Astrocyte (in vitro differentiated cells and primary cell): ENCODE measurements around the gene FZD2. TPM values are rescaled to one million over a fixed set of nuclear protein-coding genes. Genes with fewer than 3 reads are reported as not detected.
"Not testable (repeated sequence)": the region's sequence is repeated elsewhere in the genome, so short reads cannot be mapped to it uniquely, and the experiment has no call there.

ENCODE experiments used
- DNase-seq: peaks from one replicate; pipeline ENCODE4 v3.0.0-alpha.2; 2010; ENCODE audit warnings: low read depth
- FAIRE-seq: peaks from 2 replicates; lab custom pipeline; 2011; peaks lifted over from hg19 to GRCh38; lab: Jason Lieb, UNC
- H2AFZ ChIP-seq: 2 replicates; pipeline ENCODE4 v1.6.0; 2012; ENCODE audit warnings: low read depth, low read length, inconsistent platforms
- H3K27ac ChIP-seq: 2 replicates; pipeline ENCODE4 v1.5.1; 2011; ENCODE audit warnings: low read depth, low read length, inconsistent platforms
- H3K27me3 ChIP-seq: 2 replicates; pipeline ENCODE4 v1.6.0; 2011; ENCODE audit warnings: low read length, inconsistent platforms; ENCODE audit not compliant: insufficient read depth
- H3K36me3 ChIP-seq: 2 replicates; pipeline ENCODE4 v1.5.1; 2011; ENCODE audit warnings: low read length, inconsistent platforms; ENCODE audit not compliant: insufficient read depth
- H3K4me1 ChIP-seq: 2 replicates; pipeline ENCODE4 v1.5.1; 2011; ENCODE audit warnings: low read length, inconsistent platforms; ENCODE audit not compliant: insufficient read depth
- H3K4me2 ChIP-seq: 2 replicates; pipeline ENCODE4 v1.6.0; 2012; ENCODE audit warnings: low read length, inconsistent platforms
- H3K4me3 ChIP-seq: 2 replicates; pipeline ENCODE4 v1.5.1; 2011; ENCODE audit warnings: low read depth, mild to moderate bottlenecking, low read length, inconsistent platforms; ENCODE audit not compliant: insufficient read depth
- H3K79me2 ChIP-seq: 2 replicates; pipeline ENCODE4 v1.6.0; 2012; ENCODE audit warnings: mild to moderate bottlenecking, low read length, inconsistent platforms; ENCODE audit not compliant: insufficient read depth
- H3K9ac ChIP-seq: 2 replicates; pipeline ENCODE4 v1.6.0; 2012; ENCODE audit warnings: mild to moderate bottlenecking, low read length, inconsistent platforms
- H3K9me3 ChIP-seq: 2 replicates; pipeline ENCODE4 v1.5.1; 2012; ENCODE audit warnings: low read depth, mild to moderate bottlenecking, low read length, inconsistent platforms; ENCODE audit not compliant: insufficient read depth
- H4K20me1 ChIP-seq: 2 replicates; pipeline ENCODE4 v1.6.0; 2012; ENCODE audit warnings: low read length, inconsistent platforms; ENCODE audit not compliant: insufficient read depth
- H3K27ac Mint-ChIP-seq: one replicate; pipeline ENCODE4 v1.8.0; 2021; ENCODE audit warnings: mild to moderate bottlenecking, mixed read lengths; ENCODE audit not compliant: unreplicated experiment
- H3K27me3 Mint-ChIP-seq: one replicate; pipeline ENCODE4 v1.8.0; 2021; ENCODE audit warnings: low read depth, mixed read lengths; ENCODE audit not compliant: unreplicated experiment
- H3K36me3 Mint-ChIP-seq: one replicate; pipeline ENCODE4 v1.8.0; 2021; ENCODE audit warnings: low read depth, mixed read lengths; ENCODE audit not compliant: unreplicated experiment
- H3K4me1 Mint-ChIP-seq: one replicate; pipeline ENCODE4 v1.8.0; 2021; ENCODE audit warnings: low read depth, mixed read lengths; ENCODE audit not compliant: unreplicated experiment
- H3K4me3 Mint-ChIP-seq: one replicate; pipeline ENCODE4 v1.8.0; 2021; ENCODE audit warnings: mild to moderate bottlenecking, moderate library complexity, mixed read lengths; ENCODE audit not compliant: unreplicated experiment
- H3K9me3 Mint-ChIP-seq: one replicate; pipeline ENCODE4 v1.8.0; 2021; ENCODE audit warnings: mild to moderate bottlenecking, mixed read lengths; ENCODE audit not compliant: unreplicated experiment
- EZH2 ChIP-seq: IDR thresholded peaks from 2 replicates; pipeline ENCODE4 v1.6.1; 2012; ENCODE audit warnings: mild to moderate bottlenecking, low read length, inconsistent platforms; ENCODE audit not compliant: insufficient read depth
- total RNA-seq: library from RNA; stranded (reverse); gene quantifications from 2 replicates; pipeline ENCODE4 v1.2.1, GENCODE V29; 2021
- TF ChIP-seq, protein P1 (sequence below): IDR thresholded peaks from 2 replicates; pipeline ENCODE4 v1.5.1; 2011; ENCODE audit warnings: low read depth, mild to moderate bottlenecking, inconsistent platforms, low read length, moderate library complexity; ENCODE audit not compliant: insufficient read depth

The FZD2 gene
- total RNA-seq, 1 donor from 2014 or later = 97.6 TPM

DNA sequence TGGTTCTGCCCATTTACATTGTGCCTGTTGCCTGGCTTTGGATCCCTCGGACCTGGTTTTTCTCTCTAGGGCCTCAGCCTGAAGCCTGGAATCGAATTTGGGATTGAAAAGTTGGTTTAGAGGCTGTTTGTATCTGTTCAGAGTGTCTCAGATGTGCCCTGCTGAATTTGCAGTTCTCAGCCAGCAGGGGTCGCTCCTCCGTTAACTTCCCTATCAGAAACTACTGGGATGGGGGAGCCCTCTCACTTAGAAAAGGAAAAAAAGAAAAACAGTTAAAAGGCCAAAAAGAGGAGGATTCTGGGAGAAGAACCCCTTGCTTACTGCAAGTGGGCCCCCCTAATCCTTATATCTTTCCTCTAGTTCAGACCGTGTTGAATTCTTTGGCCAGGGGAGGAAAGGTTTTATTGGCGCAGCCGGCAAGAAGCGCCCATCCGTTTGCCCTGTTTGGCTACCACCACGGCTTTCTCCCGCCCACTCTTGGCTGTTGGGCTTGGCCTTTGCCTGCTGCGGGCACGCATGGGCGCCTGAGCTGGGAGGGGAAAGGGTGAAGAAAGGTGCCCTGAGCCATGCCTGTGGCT lies 8.7 kb downstream of the FZD2 start:
- no peak overlapping the region for H3K27ac ChIP-seq
- TF ChIP-seq EZH2 = no peak
- TF ChIP-seq, protein P1, sequence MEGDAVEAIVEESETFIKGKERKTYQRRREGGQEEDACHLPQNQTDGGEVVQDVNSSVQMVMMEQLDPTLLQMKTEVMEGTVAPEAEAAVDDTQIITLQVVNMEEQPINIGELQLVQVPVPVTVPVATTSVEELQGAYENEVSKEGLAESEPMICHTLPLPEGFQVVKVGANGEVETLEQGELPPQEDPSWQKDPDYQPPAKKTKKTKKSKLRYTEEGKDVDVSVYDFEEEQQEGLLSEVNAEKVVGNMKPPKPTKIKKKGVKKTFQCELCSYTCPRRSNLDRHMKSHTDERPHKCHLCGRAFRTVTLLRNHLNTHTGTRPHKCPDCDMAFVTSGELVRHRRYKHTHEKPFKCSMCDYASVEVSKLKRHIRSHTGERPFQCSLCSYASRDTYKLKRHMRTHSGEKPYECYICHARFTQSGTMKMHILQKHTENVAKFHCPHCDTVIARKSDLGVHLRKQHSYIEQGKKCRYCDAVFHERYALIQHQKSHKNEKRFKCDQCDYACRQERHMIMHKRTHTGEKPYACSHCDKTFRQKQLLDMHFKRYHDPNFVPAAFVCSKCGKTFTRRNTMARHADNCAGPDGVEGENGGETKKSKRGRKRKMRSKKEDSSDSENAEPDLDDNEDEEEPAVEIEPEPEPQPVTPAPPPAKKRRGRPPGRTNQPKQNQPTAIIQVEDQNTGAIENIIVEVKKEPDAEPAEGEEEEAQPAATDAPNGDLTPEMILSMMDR = peak; percentile 60
- H3K9me3 Mint-ChIP-seq = no peaks in the 10 kb centered on the region
- peaks cover 3% of the 10 kb centered on the region for H3K36me3 ChIP-seq
- H3K4me3 ChIP-seq = no peak overlapping the region
- no peak overlapping the region for H3K4me3 Mint-ChIP-seq
- H3K27me3 ChIP-seq = no peaks in the 10 kb centered on the region
- peaks cover 17% of the 10 kb centered on the region for H3K36me3 Mint-ChIP-seq
- FAIRE-seq (no peak), DNase-seq (no peak)
- peaks cover 16% of the 10 kb centered on the region for H3K79me2 ChIP-seq
- H3K4me2 ChIP-seq = no peak overlapping the region
- H3K27ac Mint-ChIP-seq = no peak overlapping the region
- peaks cover 18% of the 10 kb centered on the region for H4K20me1 ChIP-seq
- H3K9ac ChIP-seq = no peak overlapping the region
- peaks cover 7% of the 10 kb centered on the region for H3K4me1 ChIP-seq
- H3K4me1 Mint-ChIP-seq = peaks cover 14% of the 10 kb centered on the region
- no peak overlapping the region for H2AFZ ChIP-seq
- H3K27me3 Mint-ChIP-seq = no peaks in the 10 kb centered on the region
- H3K9me3 ChIP-seq = no peaks in the 10 kb centered on the region

- H3K4me2 ChIP-seq, H3K4me1 Mint-ChIP-seq, H3K27me3 ChIP-seq, H3K4me3 Mint-ChIP-seq, DNase-seq, H3K4me1 ChIP-seq, H3K9me3 Mint-ChIP-seq, H3K27ac ChIP-seq, H3K36me3 Mint-ChIP-seq, H3K4me3 ChIP-seq, H3K36me3 ChIP-seq, H3K79me2 ChIP-seq, H3K9ac ChIP-seq, H3K27ac Mint-ChIP-seq, H2AFZ ChIP-seq, H3K27me3 Mint-ChIP-seq, FAIRE-seq, H3K9me3 ChIP-seq, H4K20me1 ChIP-seq: not testable (repeated sequence)
These were observed 11.1 kb downstream of the FZD2 start for GRCh38 chr17:44568311-44568944.

DNA sequence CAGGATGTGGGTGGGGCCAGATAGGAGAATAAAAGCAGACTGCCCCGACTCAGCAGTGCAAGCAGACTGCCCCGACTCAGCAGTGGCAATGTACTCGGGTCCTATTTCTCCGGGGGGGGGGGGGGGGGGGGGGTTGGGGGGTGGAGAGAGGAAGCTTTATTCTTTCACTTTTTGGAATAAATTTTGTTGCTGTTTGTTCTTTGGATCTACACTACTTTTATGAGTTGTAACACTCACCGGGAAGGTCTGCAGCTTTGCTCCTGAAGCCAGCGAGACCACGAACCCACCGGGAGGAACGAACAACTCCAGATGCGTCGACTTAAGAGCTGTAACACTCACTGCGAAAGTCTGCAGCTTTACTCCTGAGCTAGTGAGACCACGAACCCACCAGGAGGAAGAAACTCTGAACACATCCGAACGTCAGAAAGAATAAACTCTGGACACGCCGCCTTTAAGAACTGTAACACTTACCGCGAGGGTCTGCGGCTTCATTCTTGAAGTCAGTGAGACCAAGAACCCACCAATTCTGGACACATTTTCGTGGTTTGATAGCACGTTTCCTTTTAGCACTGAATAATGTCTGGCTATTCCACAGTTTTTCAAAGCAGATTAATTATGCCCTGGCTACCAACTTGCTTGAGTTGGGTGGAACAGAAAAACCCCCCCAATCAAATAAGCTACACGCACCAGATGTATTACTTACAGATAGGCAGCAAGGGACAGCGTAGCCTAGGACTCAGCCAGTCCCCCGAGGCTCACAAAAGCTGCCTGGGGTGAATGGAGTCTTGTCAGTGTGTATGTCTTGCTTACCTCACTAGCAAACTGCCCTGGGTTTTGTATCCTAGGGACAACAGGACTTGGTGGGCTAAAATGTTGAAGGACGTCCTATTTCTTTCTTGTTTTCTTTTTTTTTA lies 11.9 kb downstream of the FZD2 start:
- Histone ChIP-seq H3K79me2 (no peaks in the 10 kb centered on the region), H3K4me3 (peak overlapping the region; percentile 24), H3K9me3 (no peaks in the 10 kb centered on the region), H2AFZ (peak overlapping the region; percentile 42), H3K4me1 (no peaks in the 10 kb centered on the region), H4K20me1 (no peaks in the 10 kb centered on the region), H3K36me3 (no peaks in the 10 kb centered on the region), H3K27me3 (no peaks in the 10 kb centered on the region), H3K27ac (peak overlapping the region; percentile 26), H3K4me2 (peak overlapping the region; percentile 77), H3K9ac (peak overlapping the region; percentile 52)
- no peaks in the 10 kb centered on the region for H3K4me1 Mint-ChIP-seq
- no peak for DNase-seq
- peaks cover 2% of the 10 kb centered on the region for H3K27me3 Mint-ChIP-seq
- TF ChIP-seq EZH2 = no peak
- TF ChIP-seq, protein P1 = no peak
- H3K27ac Mint-ChIP-seq = no peak overlapping the region
- H3K4me3 Mint-ChIP-seq = peak overlapping the region; percentile 14
- H3K36me3 Mint-ChIP-seq = peaks cover 9% of the 10 kb centered on the region
- FAIRE-seq = no peak
- no peaks in the 10 kb centered on the region for H3K9me3 Mint-ChIP-seq
